Activated T-cell treated with anti-CD3 and anti-CD28 coated beads, Interleukin-2, amount 50 U/mL, for 4 hours (primary cell): ENCODE data around the gene GABRG2. TPM values are rescaled to one million over a fixed set of nuclear protein-coding genes. Genes with fewer than 3 reads are reported as not detected.
"Not testable (repeated sequence)": the region's sequence is repeated elsewhere in the genome, so short reads cannot be mapped to it uniquely, and the experiment has no call there.

Experiments used
- ATAC-seq, 2 donors: fragments of 200-7000 bp; cut with Tn5 transposase; one replicate each; pipeline ENCODE4 v1.10.0; 2021
- DNase-seq: peaks from one replicate; pipeline ENCODE4 v3.0.0-alpha.2; 2020
- H3K27me3 Mint-ChIP-seq: one replicate; pipeline ENCODE4 v1.8.0; 2021; ENCODE audit warnings: low read depth, mixed read lengths
- H3K36me3 Mint-ChIP-seq: one replicate; pipeline ENCODE4 v1.8.0; 2022; ENCODE audit warnings: mixed read lengths; ENCODE audit not compliant: insufficient read depth
- H3K4me1 Mint-ChIP-seq: one replicate; pipeline ENCODE4 v1.8.0; 2021; ENCODE audit warnings: low read depth, mixed read lengths
- H3K4me3 Mint-ChIP-seq: one replicate; pipeline ENCODE4 v1.8.0; 2021; ENCODE audit warnings: mild to moderate bottlenecking, moderate library complexity, mixed read lengths
- H3K9me3 Mint-ChIP-seq: one replicate; pipeline ENCODE4 v1.8.0; 2021; ENCODE audit warnings: mixed read lengths
- total RNA-seq, 3 donors: library from RNA; stranded (reverse); gene quantifications; one replicate each; pipeline ENCODE4 v1.2.1, GENCODE V29; 2021

GABRG2 gene
- under 1 TPM in 1 of 3 donors, not detected in 2; 0.55 TPM for total RNA-seq

- Mint-ChIP-seq H3K36me3 (no peaks in the 10 kb centered on the region), H3K27me3 (peaks cover 2% of the 10 kb centered on the region), H3K9me3 (peaks cover 9% of the 10 kb centered on the region), H3K4me1 (no peaks in the 10 kb centered on the region), H3K4me3 (no peak within 1 kb of the TSS)
- DNase-seq (no peak), ATAC-seq (no peak)
These were observed at the start of gene GABRG2 for GRCh38 chr5:162067655-162068411. TSS of gene GABRG2 (plus strand) at chr5:162067773. CDS start at chr5:162068000, 227 bp downstream.

- ATAC-seq: no peak
- H3K9me3 Mint-ChIP-seq: peaks cover 10% of the 10 kb centered on the region
- no peaks in the 10 kb centered on the region for H3K36me3 Mint-ChIP-seq
- H3K27me3 Mint-ChIP-seq: no peaks in the 10 kb centered on the region
- DNase-seq: no peak
- no peak overlapping the region for H3K4me3 Mint-ChIP-seq
- H3K4me1 Mint-ChIP-seq: no peaks in the 10 kb centered on the region
These were observed 42.3 kb upstream of the GABRG2 start for GRCh38 chr5:162025312-162025711.

GRCh38 chr5:162026803-162027202 lies 40.8 kb upstream of the GABRG2 start:
- no peak for ATAC-seq
- Mint-ChIP-seq H3K4me3 (no peak overlapping the region), H3K36me3 (no peaks in the 10 kb centered on the region), H3K9me3 (peaks cover 11% of the 10 kb centered on the region), H3K27me3 (no peaks in the 10 kb centered on the region), H3K4me1 (no peaks in the 10 kb centered on the region)
- DNase-seq: no peak

- Mint-ChIP-seq H3K4me1 (no peaks in the 10 kb centered on the region), H3K27me3 (no peaks in the 10 kb centered on the region), H3K4me3 (no peak overlapping the region), H3K9me3 (no peaks in the 10 kb centered on the region), H3K36me3 (no peaks in the 10 kb centered on the region)
- ATAC-seq: no peak
- no peak for DNase-seq
These were observed 30.1 kb upstream of the GABRG2 start for GRCh38 chr5:162037431-162037830.

- DNase-seq (no peak), ATAC-seq (no peak)
- Mint-ChIP-seq H3K36me3 (no peaks in the 10 kb centered on the region), H3K9me3 (no peaks in the 10 kb centered on the region), H3K27me3 (no peaks in the 10 kb centered on the region), H3K4me1 (no peaks in the 10 kb centered on the region), H3K4me3 (no peak overlapping the region)
These were observed 20.3 kb upstream of the GABRG2 start for GRCh38 chr5:162047279-162047678.

GRCh38 chr5:162052676-162053075 lies 14.9 kb upstream of the GABRG2 start:
- Mint-ChIP-seq H3K36me3 (no peaks in the 10 kb centered on the region), H3K27me3 (no peaks in the 10 kb centered on the region), H3K9me3 (peaks cover 5% of the 10 kb centered on the region)

GRCh38 chr5:162055095-162055494 lies 12.5 kb upstream of the GABRG2 start:
- not testable (repeated sequence) for ATAC-seq, H3K36me3 Mint-ChIP-seq, H3K4me3 Mint-ChIP-seq, H3K4me1 Mint-ChIP-seq, DNase-seq, H3K9me3 Mint-ChIP-seq, H3K27me3 Mint-ChIP-seq

More at GRCh38 chr5:162052676-162053075, 14.9 kb upstream of the GABRG2 start:
- no peak for DNase-seq
- no peak for ATAC-seq
- Mint-ChIP-seq H3K4me3 (no peak overlapping the region), H3K4me1 (no peaks in the 10 kb centered on the region)

- no peak for DNase-seq
- Mint-ChIP-seq H3K4me3 (no peak overlapping the region), H3K27me3 (peaks cover 2% of the 10 kb centered on the region), H3K4me1 (no peaks in the 10 kb centered on the region), H3K36me3 (no peaks in the 10 kb centered on the region), H3K9me3 (peaks cover 9% of the 10 kb centered on the region)
- ATAC-seq: no peak
These were observed 411 bp upstream of the GABRG2 start for GRCh38 chr5:162067162-162067561.

- ATAC-seq (no peak), DNase-seq (no peak)
- H3K4me1 Mint-ChIP-seq: no peaks in the 10 kb centered on the region
- peaks cover 2% of the 10 kb centered on the region for H3K27me3 Mint-ChIP-seq
- no peak overlapping the region for H3K4me3 Mint-ChIP-seq
- peaks cover 9% of the 10 kb centered on the region for H3K9me3 Mint-ChIP-seq
- H3K36me3 Mint-ChIP-seq: no peaks in the 10 kb centered on the region
These were observed 839 bp downstream of the GABRG2 start for GRCh38 chr5:162068412-162068811.

- DNase-seq (no peak), ATAC-seq (no peak)
- Mint-ChIP-seq H3K36me3 (no peaks in the 10 kb centered on the region), H3K27me3 (peaks cover 2% of the 10 kb centered on the region), H3K4me1 (no peaks in the 10 kb centered on the region), H3K9me3 (peaks cover 9% of the 10 kb centered on the region), H3K4me3 (no peak overlapping the region)
These were observed 1.4 kb downstream of the GABRG2 start for GRCh38 chr5:162068936-162069335.

GRCh38 chr5:162078805-162079204 lies 11.2 kb downstream of the GABRG2 start:
- DNase-seq (no peak), ATAC-seq (no peak)
- no peaks in the 10 kb centered on the region for H3K27me3 Mint-ChIP-seq
- peaks cover 4% of the 10 kb centered on the region for H3K9me3 Mint-ChIP-seq
- H3K4me1 Mint-ChIP-seq: no peaks in the 10 kb centered on the region
- no peaks in the 10 kb centered on the region for H3K36me3 Mint-ChIP-seq
- no peak overlapping the region for H3K4me3 Mint-ChIP-seq

- DNase-seq: no peak
- Mint-ChIP-seq H3K4me3 (no peak overlapping the region), H3K36me3 (no peaks in the 10 kb centered on the region), H3K4me1 (no peaks in the 10 kb centered on the region), H3K9me3 (peaks cover 3% of the 10 kb centered on the region), H3K27me3 (no peaks in the 10 kb centered on the region)
- no peak for ATAC-seq
These were observed 23.8 kb downstream of the GABRG2 start for GRCh38 chr5:162091336-162091735.

- no peaks in the 10 kb centered on the region for H3K4me1 Mint-ChIP-seq
- no peak for ATAC-seq
- H3K4me3 Mint-ChIP-seq: no peak overlapping the region
- no peaks in the 10 kb centered on the region for H3K27me3 Mint-ChIP-seq
- H3K9me3 Mint-ChIP-seq: no peaks in the 10 kb centered on the region
- no peak for DNase-seq
- H3K36me3 Mint-ChIP-seq: no peaks in the 10 kb centered on the region
These were observed 28.9 kb downstream of the GABRG2 start for GRCh38 chr5:162096448-162096847.

- Mint-ChIP-seq H3K4me1 (no peaks in the 10 kb centered on the region), H3K9me3 (peaks cover 15% of the 10 kb centered on the region), H3K4me3 (no peak overlapping the region), H3K27me3 (no peaks in the 10 kb centered on the region), H3K36me3 (no peaks in the 10 kb centered on the region)
- no peak for DNase-seq
- no peak for ATAC-seq
These were observed 40.0 kb downstream of the GABRG2 start for GRCh38 chr5:162107591-162107990.

- DNase-seq: no peak
- no peak for ATAC-seq
- Mint-ChIP-seq H3K36me3 (peaks cover 1% of the 10 kb centered on the region), H3K9me3 (peaks cover 3% of the 10 kb centered on the region), H3K4me1 (no peaks in the 10 kb centered on the region), H3K4me3 (no peak overlapping the region), H3K27me3 (no peaks in the 10 kb centered on the region)
These were observed 52.2 kb downstream of the GABRG2 start for GRCh38 chr5:162119801-162120200.
